ENCODE measurements around the gene FAM162A.
A peak's percentile ranks its signal among the peaks of the same experiment; 100 is the strongest.

FAM162A gene

GRCh38 chr3:122355612-122356011 lies 28.4 kb upstream of the FAM162A start:
- no peak overlapping the region for H3K27ac ChIP-seq (replicated peaks; ENCODE audit: low read length)
- H3K79me1 ChIP-seq (ENCODE audit: low read depth, low read length) = no peaks in the 10 kb centered on the region
- H3K18ac ChIP-seq (ENCODE audit: low read length) = no peak overlapping the region
- no peaks in the 10 kb centered on the region for H3K27me3 ChIP-seq (ENCODE audit: control insufficient read depth in 3 of 3, insufficient read depth in 3 of 3, low read depth in 1 of 3, low read length in 3 of 3)
- no peak overlapping the region for H4K91ac ChIP-seq (ENCODE audit: low read depth, low read length, poor library complexity)
- H2AFZ ChIP-seq (ENCODE audit: low read length) = no peak overlapping the region
- peaks cover 0 to 26% of the 10 kb centered on the region in 2 donors for H3K36me3 ChIP-seq (replicated peaks in 1 of 2; ENCODE audit: control insufficient read depth in 2 of 2, insufficient read depth in 2 of 2, low read length in 2 of 2)
- H3K4me1 ChIP-seq (ENCODE audit: control insufficient read depth in 2 of 2, insufficient read depth in 1 of 2, low read depth in 1 of 2, low read length in 2 of 2) = no peaks in the 10 kb centered on the region
- H2BK120ac ChIP-seq (ENCODE audit: low read depth, low read length) = no peak overlapping the region
- no peak overlapping the region for H2BK5ac ChIP-seq (ENCODE audit: low read length)
- 93% methylated on average over 3 of the region's 4 CpGs; no CpG with 5 or more reads in 1 of the 2 donors for WGBS, 2 donors (ENCODE audit: extremely low coverage in 2 of 2, insufficient read length in 2 of 2, insufficient replicate concordance in 1 of 2)
- no peak overlapping the region for H3K4ac ChIP-seq (ENCODE audit: low read length)
- no peak for DNase-seq (ENCODE audit: low spot score)
- no peak overlapping the region for H3K4me2 ChIP-seq (ENCODE audit: insufficient read depth, low read length, poor library complexity, severe bottlenecking)
- H3K9me3 ChIP-seq (replicated peaks in 1 of 2; ENCODE audit: control insufficient read depth in 2 of 2, insufficient read depth in 1 of 2, low read depth in 1 of 2, low read length in 2 of 2) = no peaks in the 10 kb centered on the region
- H3K23ac ChIP-seq (ENCODE audit: low read depth, low read length, poor library complexity) = no peak overlapping the region
- no peak overlapping the region for H2BK15ac ChIP-seq (ENCODE audit: low read length)
- no peak overlapping the region for H3K14ac ChIP-seq (ENCODE audit: low read length)
- H3K9ac ChIP-seq (ENCODE audit: low read depth, low read length, poor library complexity) = no peak overlapping the region
- H3K4me3 ChIP-seq (ENCODE audit: low read length in 2 of 2) = no peak overlapping the region
- no peak overlapping the region for H4K8ac ChIP-seq (ENCODE audit: low read depth, low read length)
- H2AK5ac ChIP-seq (ENCODE audit: low read depth, low read length) = no peak overlapping the region
- H2BK12ac ChIP-seq (ENCODE audit: low read length) = no peak overlapping the region

- WGBS, 2 donors (ENCODE audit: extremely low coverage in 2 of 2, insufficient read length in 2 of 2, insufficient replicate concordance in 1 of 2) = no CpG with 5 or more reads among the region's 4 CpGs
These were observed 27.6 kb upstream of the FAM162A start for GRCh38 chr3:122356402-122356801.

GRCh38 chr3:122357828-122358702 lies 25.9 kb upstream of the FAM162A start:
- H3K9me3 ChIP-seq (replicated peaks in 1 of 2; ENCODE audit: control insufficient read depth in 2 of 2, insufficient read depth in 1 of 2, low read depth in 1 of 2, low read length in 2 of 2) = no peaks in the 10 kb centered on the region
- no peak overlapping the region for H2AK5ac ChIP-seq (ENCODE audit: low read depth, low read length)
- H3K27ac ChIP-seq (replicated peaks; ENCODE audit: low read length) = no peak overlapping the region
- H3K79me1 ChIP-seq (ENCODE audit: low read depth, low read length) = no peaks in the 10 kb centered on the region
- H2BK12ac ChIP-seq (ENCODE audit: low read length) = no peak overlapping the region
- H3K4ac ChIP-seq (ENCODE audit: low read length) = no peak overlapping the region
- no peak overlapping the region for H2BK5ac ChIP-seq (ENCODE audit: low read length)
- no peak overlapping the region for H3K14ac ChIP-seq (ENCODE audit: low read length)
- H3K23ac ChIP-seq (ENCODE audit: low read depth, low read length, poor library complexity) = no peak overlapping the region
- no CpG with 5 or more reads among the region's 2 CpGs for WGBS, 2 donors (ENCODE audit: extremely low coverage in 2 of 2, insufficient read length in 2 of 2, insufficient replicate concordance in 1 of 2)
- H4K91ac ChIP-seq (ENCODE audit: low read depth, low read length, poor library complexity) = no peak overlapping the region
- no peak overlapping the region for H2BK15ac ChIP-seq (ENCODE audit: low read length)
- no peak overlapping the region for H4K8ac ChIP-seq (ENCODE audit: low read depth, low read length)
- peaks cover 4 to 49% of the 10 kb centered on the region in 2 donors for H3K36me3 ChIP-seq (replicated peaks in 1 of 2; ENCODE audit: control insufficient read depth in 2 of 2, insufficient read depth in 2 of 2, low read length in 2 of 2)
- no peak overlapping the region for H3K4me2 ChIP-seq (ENCODE audit: insufficient read depth, low read length, poor library complexity, severe bottlenecking)
- H3K18ac ChIP-seq (ENCODE audit: low read length) = no peak overlapping the region
- no peak overlapping the region for H2BK120ac ChIP-seq (ENCODE audit: low read depth, low read length)
- no peak for DNase-seq (ENCODE audit: low spot score)
- no peak overlapping the region for H2AFZ ChIP-seq (ENCODE audit: low read length)
- H3K4me1 ChIP-seq (ENCODE audit: control insufficient read depth in 2 of 2, insufficient read depth in 1 of 2, low read depth in 1 of 2, low read length in 2 of 2) = no peaks in the 10 kb centered on the region
- no peak overlapping the region for H3K9ac ChIP-seq (ENCODE audit: low read depth, low read length, poor library complexity)
- no peaks in the 10 kb centered on the region for H3K27me3 ChIP-seq (ENCODE audit: control insufficient read depth in 3 of 3, insufficient read depth in 3 of 3, low read depth in 1 of 3, low read length in 3 of 3)
- H3K4me3 ChIP-seq (ENCODE audit: low read length in 2 of 2) = no peak overlapping the region

More at GRCh38 chr3:122356402-122356801, 27.6 kb upstream of the FAM162A start:
- H3K9me3 ChIP-seq (replicated peaks in 1 of 2; ENCODE audit: control insufficient read depth in 2 of 2, insufficient read depth in 1 of 2, low read depth in 1 of 2, low read length in 2 of 2) = no peaks in the 10 kb centered on the region
- no peak overlapping the region for H3K4me3 ChIP-seq (ENCODE audit: low read length in 2 of 2)
- H3K9ac ChIP-seq (ENCODE audit: low read depth, low read length, poor library complexity) = no peak overlapping the region
- peaks cover 2 to 33% of the 10 kb centered on the region in 2 donors for H3K36me3 ChIP-seq (replicated peaks in 1 of 2; ENCODE audit: control insufficient read depth in 2 of 2, insufficient read depth in 2 of 2, low read length in 2 of 2)
- H2AFZ ChIP-seq (ENCODE audit: low read length) = no peak overlapping the region
- no peaks in the 10 kb centered on the region for H3K4me1 ChIP-seq (ENCODE audit: control insufficient read depth in 2 of 2, insufficient read depth in 1 of 2, low read depth in 1 of 2, low read length in 2 of 2)
- no peaks in the 10 kb centered on the region for H3K79me1 ChIP-seq (ENCODE audit: low read depth, low read length)
- H4K8ac ChIP-seq (ENCODE audit: low read depth, low read length) = no peak overlapping the region
- DNase-seq (ENCODE audit: low spot score) = peak; percentile 6
- no peaks in the 10 kb centered on the region for H3K27me3 ChIP-seq (ENCODE audit: control insufficient read depth in 3 of 3, insufficient read depth in 3 of 3, low read depth in 1 of 3, low read length in 3 of 3)
- H3K23ac ChIP-seq (ENCODE audit: low read depth, low read length, poor library complexity) = no peak overlapping the region
- no peak overlapping the region for H3K4me2 ChIP-seq (ENCODE audit: insufficient read depth, low read length, poor library complexity, severe bottlenecking)
- H3K4ac ChIP-seq (ENCODE audit: low read length) = no peak overlapping the region
- H4K91ac ChIP-seq (ENCODE audit: low read depth, low read length, poor library complexity) = no peak overlapping the region
- no peak overlapping the region for H2BK120ac ChIP-seq (ENCODE audit: low read depth, low read length)
- no peak overlapping the region for H3K14ac ChIP-seq (ENCODE audit: low read length)
- H3K18ac ChIP-seq (ENCODE audit: low read length) = no peak overlapping the region
- H2AK5ac ChIP-seq (ENCODE audit: low read depth, low read length) = no peak overlapping the region
- no peak overlapping the region for H2BK5ac ChIP-seq (ENCODE audit: low read length)
- H2BK12ac ChIP-seq (ENCODE audit: low read length) = no peak overlapping the region
- H3K27ac ChIP-seq (replicated peaks; ENCODE audit: low read length) = no peak overlapping the region
- H2BK15ac ChIP-seq (ENCODE audit: low read length) = no peak overlapping the region

- DNase-seq (ENCODE audit: low spot score) = no peak
- no peak overlapping the region for H2BK120ac ChIP-seq (ENCODE audit: low read depth, low read length)
- no peak overlapping the region for H3K18ac ChIP-seq (ENCODE audit: low read length)
- peaks cover 4 to 55% of the 10 kb centered on the region in 2 donors for H3K36me3 ChIP-seq (replicated peaks in 1 of 2; ENCODE audit: control insufficient read depth in 2 of 2, insufficient read depth in 2 of 2, low read length in 2 of 2)
- H3K27me3 ChIP-seq (ENCODE audit: control insufficient read depth in 3 of 3, insufficient read depth in 3 of 3, low read depth in 1 of 3, low read length in 3 of 3) = no peaks in the 10 kb centered on the region
- no peak overlapping the region for H3K27ac ChIP-seq (replicated peaks; ENCODE audit: low read length)
- no peaks in the 10 kb centered on the region for H3K9me3 ChIP-seq (replicated peaks in 1 of 2; ENCODE audit: control insufficient read depth in 2 of 2, insufficient read depth in 1 of 2, low read depth in 1 of 2, low read length in 2 of 2)
- no peak overlapping the region for H2BK15ac ChIP-seq (ENCODE audit: low read length)
- H2BK12ac ChIP-seq (ENCODE audit: low read length) = no peak overlapping the region
- H4K91ac ChIP-seq (ENCODE audit: low read depth, low read length, poor library complexity) = no peak overlapping the region
- no peak overlapping the region for H3K4me3 ChIP-seq (ENCODE audit: low read length in 2 of 2)
- H3K79me1 ChIP-seq (ENCODE audit: low read depth, low read length) = no peaks in the 10 kb centered on the region
- no peak overlapping the region for H2BK5ac ChIP-seq (ENCODE audit: low read length)
- WGBS, 2 donors (ENCODE audit: extremely low coverage in 2 of 2, insufficient read length in 2 of 2, insufficient replicate concordance in 1 of 2) = no CpG with 5 or more reads among the region's 2 CpGs
- no peak overlapping the region for H2AFZ ChIP-seq (ENCODE audit: low read length)
- H3K4ac ChIP-seq (ENCODE audit: low read length) = no peak overlapping the region
- no peak overlapping the region for H3K23ac ChIP-seq (ENCODE audit: low read depth, low read length, poor library complexity)
- H3K9ac ChIP-seq (ENCODE audit: low read depth, low read length, poor library complexity) = no peak overlapping the region
- H3K14ac ChIP-seq (ENCODE audit: low read length) = no peak overlapping the region
- no peak overlapping the region for H2AK5ac ChIP-seq (ENCODE audit: low read depth, low read length)
- no peak overlapping the region for H4K8ac ChIP-seq (ENCODE audit: low read depth, low read length)
- no peaks in the 10 kb centered on the region for H3K4me1 ChIP-seq (ENCODE audit: control insufficient read depth in 2 of 2, insufficient read depth in 1 of 2, low read depth in 1 of 2, low read length in 2 of 2)
- H3K4me2 ChIP-seq (ENCODE audit: insufficient read depth, low read length, poor library complexity, severe bottlenecking) = no peak overlapping the region
These were observed 25.3 kb upstream of the FAM162A start for GRCh38 chr3:122358703-122359032.

Measured in neuronal stem cell (in vitro differentiated cells).